ENCODE measurements around the gene IFRD2.

IFRD2 gene

DNA sequence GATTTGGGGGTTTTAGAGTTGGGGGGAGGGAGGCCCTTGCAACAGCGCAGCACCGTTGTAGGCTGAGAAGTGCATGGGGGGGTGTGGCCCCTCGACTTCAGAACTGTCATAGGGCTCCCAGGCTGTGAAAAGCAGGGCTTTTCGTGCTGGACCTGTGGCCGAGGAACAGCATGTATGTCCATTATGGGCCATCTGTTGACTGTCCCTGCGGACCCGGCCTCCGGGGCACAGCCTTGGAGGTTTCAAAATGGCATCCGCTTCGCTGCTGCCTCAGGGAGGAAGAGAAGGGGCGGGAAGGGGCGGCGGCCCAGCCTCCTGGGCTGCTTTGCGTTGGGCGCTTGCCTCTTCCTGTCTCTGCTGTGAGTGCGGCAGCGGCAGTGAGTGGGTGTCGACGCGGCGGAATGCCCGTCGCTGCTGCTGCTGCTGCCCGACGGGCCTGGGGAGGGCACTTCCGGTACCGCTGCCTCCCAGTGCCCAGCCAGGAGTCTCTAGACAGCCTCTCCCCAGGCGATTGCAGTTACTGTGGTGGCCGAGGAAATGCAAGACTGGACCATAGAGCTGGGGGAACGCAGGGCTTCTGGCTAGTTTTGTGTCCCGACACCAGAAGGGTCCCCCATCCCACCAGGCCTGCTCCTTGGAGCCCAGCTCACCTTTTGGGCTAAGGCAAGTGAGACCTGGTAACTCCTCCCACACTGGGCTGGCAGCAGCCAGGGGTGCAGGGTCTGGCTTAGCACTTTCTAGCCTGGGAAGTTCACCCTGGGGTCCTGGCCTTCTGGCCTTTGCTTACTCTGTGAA, 54.3 kb downstream of the IFRD2 start:
- peaks cover 73% of the 10 kb centered on the region for H3K79me2 ChIP-seq (ENCODE audit: insufficient read depth, low read length)
- no peaks in the 10 kb centered on the region for H3K9me2 ChIP-seq (replicated peaks; ENCODE audit: low read depth, low read length)
- no peak for TF ChIP-seq CTCF (conservative IDR thresholded peaks at IDR 0.05; ENCODE audit: low read length)
- TF ChIP-seq EZH2phosphoT487 (IDR thresholded peaks at IDR 0.05; ENCODE audit: borderline replicate concordance), result no peak
- H2AFZ ChIP-seq (ENCODE audit: low read length), result no peak overlapping the region
- no peaks in the 10 kb centered on the region; the same call in 1 of the 2 replicates for H3K36me3 ChIP-seq (ENCODE audit: insufficient read depth, low read length)
- no peaks in the 10 kb centered on the region for H3K9me3 ChIP-seq (ENCODE audit: insufficient read depth, low read depth, low read length)
- peak overlapping the region; percentile 95 for H3K9ac ChIP-seq (ENCODE audit: low read depth, low read length, poor library complexity, severe bottlenecking)
- peaks cover 61% of the 10 kb centered on the region for H4K20me1 ChIP-seq (ENCODE audit: insufficient read depth, low read length, poor library complexity, severe bottlenecking)
- H3K4me2 ChIP-seq (ENCODE audit: low read depth, low read length, poor library complexity, severe bottlenecking), result peak overlapping the region; percentile 99
- H3K4me1 ChIP-seq (ENCODE audit: insufficient read depth, low read length, poor library complexity, severe bottlenecking), result peaks cover 50% of the 10 kb centered on the region
- no peaks in the 10 kb centered on the region for H3F3A ChIP-seq (ENCODE audit: low read depth)
- peaks cover 5% of the 10 kb centered on the region for H3K27me3 ChIP-seq (ENCODE audit: insufficient read depth, low read length, poor library complexity, severe bottlenecking)
- peak overlapping the region; percentile 88 for H3K4me3 ChIP-seq (ENCODE audit: low read length, poor library complexity, severe bottlenecking)

Measured in Loucy (cell line).